ENCODE measurements around the gene HCAR3.
"Not testable (repeated sequence)": the region's sequence is repeated elsewhere in the genome, so short reads cannot be mapped to it uniquely, and the experiment has no call there.

Gene HCAR3

DNA sequence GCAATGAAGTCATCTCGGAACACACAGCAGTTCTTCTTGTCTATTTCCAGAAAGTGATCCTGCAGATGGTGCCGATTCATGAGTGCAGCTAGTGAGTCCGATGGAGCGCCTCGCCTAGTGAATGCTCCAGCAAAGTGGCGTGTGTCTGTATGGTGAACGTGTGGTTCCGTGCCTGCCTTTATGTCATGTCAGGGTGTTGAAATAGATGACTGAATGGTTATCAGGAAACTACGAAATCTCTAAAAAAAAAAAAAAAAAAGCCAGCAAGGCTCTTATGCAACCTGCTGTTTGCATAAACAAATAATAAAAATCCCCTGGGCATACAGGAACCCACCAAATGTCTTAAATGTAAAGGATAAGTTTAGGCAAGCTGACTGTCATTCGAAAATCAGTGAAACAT, at the start of gene HCAR3:
TSS of gene HCAR3 (minus strand) at position 154 of the 400 bp plus-strand sequence. CDS start at position 80, 74 bp downstream.
- DNase-seq (ENCODE audit: low spot score) = peak; percentile 11

DNA sequence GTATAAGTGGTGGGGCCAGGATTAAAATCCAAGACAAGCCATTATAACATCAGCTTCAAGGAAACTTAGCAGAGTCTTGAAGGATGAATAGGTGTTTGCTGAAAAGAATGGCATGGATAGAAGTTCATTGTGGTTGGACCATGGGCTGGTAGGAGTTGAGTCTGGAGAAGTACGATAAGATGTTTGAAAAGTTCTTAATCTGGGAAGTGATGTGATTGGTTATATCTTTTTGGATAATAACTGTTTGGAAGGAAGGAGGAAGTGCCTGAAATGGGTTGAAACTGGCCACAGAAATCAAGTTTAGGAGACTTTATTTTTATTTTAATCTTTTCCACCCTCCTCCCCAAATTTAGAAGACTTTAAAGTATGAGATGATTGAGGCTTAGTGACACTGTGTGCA, 41.0 kb upstream of the HCAR3 start:
- DNase-seq (ENCODE audit: low spot score) = no peak

DNA sequence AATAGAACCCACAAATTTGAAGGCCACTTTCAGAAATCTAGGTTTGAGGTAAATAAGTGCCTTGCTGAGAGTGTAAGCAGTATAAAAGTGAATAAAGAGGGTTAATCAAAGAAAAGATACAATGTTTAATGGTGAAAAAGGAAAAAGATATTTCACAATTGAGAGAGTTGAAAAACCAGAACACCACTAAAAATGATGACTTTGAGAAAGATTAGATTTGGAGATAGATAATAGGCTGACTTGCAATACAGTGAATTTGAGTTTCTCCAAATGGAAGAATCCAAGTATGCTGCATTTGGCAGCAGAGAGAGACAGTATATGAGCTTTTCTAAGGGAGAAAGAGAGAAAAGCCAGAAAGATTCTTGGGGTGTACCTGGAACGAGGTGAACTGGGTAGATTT, 38.2 kb upstream of the HCAR3 start:
- DNase-seq (ENCODE audit: low spot score) = no peak

DNA sequence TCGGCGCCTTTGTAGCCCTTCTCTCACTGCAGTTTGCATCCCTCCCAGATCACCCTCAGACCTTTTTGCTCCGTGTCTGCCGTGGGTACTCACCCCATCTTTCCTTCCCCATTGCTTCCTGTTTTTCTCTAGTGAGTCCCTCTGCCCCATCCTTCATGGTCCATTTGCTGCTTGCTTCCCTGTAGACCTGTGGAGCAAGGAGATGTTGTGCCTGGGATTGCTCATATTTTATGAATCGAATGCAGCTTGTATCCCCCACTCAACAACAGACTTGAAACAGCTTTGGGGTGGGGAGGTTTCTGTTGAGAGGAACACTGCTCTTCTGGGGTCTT, 36.7 kb upstream of the HCAR3 start:
- DNase-seq (ENCODE audit: low spot score) = no peak

DNA sequence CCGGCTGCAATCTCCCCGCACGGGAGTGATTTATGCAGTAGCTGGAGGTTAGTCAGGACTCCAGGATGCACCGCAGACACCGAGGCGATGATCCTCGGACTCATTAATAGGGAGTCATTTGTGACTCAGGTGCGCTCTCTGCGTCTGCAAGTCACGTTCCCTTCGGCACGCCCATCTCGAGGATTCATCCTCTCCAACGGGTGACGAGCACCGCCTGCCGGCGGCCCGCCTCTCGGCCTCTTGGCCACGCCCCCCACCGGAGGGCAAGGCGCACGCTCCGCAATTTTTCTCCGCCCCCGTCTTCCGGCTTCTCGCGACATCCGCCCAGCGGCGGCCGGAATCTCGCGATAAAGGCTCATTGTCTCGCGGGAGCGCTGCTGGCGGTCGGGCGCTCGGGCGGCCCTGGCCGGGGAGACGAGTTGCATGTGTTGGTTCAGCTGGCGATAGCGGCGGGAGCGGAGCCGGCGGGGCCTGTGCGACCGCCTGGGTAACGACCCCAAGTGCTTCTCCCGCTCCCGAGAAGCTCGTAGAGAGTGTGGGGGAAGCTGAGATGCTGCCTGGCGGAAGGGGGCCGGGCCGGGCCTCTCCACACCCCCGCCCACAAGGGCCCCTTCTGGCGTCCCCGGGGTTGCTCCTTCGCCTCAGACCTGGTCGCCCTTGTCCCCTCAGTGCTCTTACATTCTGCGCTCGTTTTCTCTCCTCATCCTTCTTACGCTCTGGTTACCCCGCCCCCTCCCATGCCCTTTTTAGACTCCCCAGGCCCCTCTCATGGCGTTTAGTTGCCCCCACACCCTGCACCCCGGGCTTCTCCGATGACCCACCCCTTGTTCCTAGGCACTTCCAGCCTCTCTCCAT, 36.1 kb upstream of the HCAR3 start, which contains the start of gene DENR:
TSS of gene DENR (plus strand) at position 361 of the 855 bp plus-strand sequence. CDS start 878 bp downstream, outside the sequence.
- peak; percentile 97 for DNase-seq (ENCODE audit: low spot score)

DNA sequence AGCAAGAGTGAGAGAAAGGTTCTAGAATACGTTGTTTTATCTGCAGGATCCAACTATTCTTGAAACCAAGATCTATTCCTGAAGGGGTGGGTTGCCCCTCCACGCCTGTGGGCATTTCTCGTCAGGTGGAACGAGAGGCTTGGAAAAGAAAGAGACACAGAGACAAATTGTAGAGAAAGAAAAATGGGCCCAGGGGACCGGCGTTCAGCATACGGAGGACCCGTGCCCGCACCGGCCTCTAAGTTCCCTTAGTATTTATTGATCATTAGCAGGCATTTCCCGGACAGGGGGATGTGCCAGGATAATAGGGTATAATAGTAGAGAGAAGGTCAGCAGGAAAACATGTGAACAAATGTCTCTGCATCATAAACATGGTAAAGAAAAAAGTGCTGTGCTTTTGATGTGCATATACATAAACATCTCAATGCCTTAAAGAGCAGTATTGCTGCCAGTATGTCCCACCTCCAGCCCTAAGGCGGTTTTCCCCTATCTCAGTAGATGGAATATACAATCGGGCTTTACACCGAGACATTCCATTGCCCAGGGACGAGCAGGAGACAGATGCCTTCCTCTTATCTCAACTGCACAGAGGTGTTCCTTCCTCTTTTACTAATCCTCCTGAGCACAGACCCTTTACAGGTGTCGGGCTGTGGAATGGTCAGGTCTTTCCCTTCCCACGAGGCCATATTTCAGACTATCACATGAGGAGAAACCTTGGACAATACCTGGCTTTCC, 34.3 kb upstream of the HCAR3 start:
- not testable (repeated sequence) for DNase-seq (ENCODE audit: low spot score)

DNA sequence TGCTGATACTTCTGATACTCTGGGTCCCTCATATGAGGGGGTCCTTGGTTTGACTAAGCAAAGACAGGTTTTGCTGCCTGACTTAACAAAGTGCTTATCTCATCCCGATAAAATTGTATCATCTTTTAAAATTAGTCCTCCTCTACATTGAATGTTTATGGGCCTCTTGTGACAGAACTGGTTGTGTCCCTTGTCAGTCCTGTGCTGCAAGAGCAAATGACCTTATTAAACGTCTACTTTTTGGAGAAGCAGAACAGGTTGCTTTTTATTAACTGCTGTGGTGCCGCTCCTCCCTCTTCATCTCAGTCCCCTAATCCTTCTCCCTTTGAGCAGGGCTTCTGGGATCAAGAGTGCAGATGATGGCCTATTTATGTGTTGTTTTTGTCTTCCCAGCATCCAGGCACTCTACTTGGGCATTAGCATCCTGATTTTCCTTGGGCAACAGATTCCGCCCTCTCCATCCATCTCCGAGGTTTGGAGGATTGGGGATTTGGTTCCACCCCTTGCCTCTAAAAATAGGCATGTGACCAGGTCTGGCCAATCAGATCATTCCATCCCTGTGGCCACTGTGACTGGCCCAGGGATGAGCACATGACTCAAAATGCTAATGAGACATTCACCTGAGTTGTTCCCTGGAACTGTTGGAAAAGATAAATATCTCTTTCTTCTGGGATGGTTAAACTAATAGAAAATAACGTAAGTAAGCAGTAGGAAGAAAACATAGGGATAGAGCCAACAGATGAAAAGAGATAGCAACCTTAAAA, 33.1 kb upstream of the HCAR3 start:
- DNase-seq (ENCODE audit: low spot score) = no peak

DNA sequence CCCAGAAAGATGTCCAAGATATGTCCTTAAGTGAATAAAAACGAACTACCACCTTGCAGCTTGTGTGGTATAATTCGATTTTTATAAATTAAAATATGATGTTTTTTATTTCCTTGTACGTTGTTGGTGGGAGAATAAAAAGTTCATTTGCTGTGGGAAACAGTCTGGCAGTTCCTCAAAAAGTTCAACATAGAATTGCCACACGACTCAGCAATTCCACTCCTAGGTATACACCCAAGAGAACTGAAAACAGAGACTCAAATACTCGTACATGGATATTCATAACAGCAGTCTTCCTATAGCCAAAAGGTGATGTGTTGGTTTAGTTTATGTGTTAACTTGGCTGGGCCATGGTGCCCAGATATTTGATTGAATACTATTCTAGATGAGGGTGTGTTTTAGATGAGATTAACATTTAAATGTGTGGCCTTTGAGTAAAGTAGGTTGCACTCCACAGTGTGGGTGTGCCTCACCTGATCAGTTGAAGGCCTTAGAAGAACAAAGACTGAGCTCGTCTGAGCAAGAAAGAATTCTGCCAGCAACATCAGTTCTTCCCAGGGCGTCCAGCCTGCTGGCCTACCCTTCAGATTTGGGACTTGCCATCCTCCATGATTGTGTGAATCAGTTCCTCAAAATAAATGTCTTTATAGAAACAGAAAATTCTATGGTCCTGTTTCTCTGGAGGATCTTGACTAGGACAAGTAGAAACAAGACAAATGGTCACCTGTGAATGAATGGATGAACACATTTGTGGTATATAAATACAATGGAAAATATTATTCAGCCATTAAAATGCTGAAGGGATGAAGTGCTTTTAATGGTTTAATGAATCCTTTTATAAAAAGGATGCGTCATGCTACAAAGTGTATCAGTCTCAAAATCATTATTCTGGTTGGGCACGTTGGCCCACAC, 30.9 kb upstream of the HCAR3 start:
- DNase-seq (ENCODE audit: low spot score) = no peak

DNA sequence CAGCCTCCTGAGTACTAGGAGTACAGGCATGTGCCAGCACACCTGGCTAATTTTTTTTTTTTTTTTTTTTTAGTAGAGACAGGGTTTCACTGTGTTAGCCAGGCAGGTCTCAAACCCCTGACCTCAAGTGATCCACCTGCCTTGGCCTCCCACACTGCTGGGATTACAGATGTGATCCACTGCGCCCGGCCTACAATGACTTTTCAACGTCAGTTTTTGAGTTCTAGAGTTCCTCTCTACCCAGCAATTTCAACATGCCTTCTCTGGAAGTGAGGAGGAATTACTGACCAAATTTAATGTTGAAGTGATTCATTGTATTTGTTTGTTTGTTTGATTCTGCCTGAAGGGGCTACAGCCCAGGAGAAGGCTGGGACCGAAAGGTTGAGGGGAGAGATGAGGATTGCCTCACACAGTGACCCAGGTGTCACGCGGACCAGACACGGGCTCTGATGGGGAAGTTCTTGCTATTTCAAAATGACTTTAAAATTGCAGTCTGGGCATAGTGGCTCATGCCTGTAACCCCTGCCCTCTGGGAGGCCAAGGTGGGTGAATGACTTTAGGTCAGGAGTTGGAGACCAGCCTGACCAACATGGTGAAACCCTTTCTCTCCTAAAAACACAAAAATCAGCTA, 27.4 kb upstream of the HCAR3 start:
- DNase-seq (ENCODE audit: low spot score) = no peak

DNA sequence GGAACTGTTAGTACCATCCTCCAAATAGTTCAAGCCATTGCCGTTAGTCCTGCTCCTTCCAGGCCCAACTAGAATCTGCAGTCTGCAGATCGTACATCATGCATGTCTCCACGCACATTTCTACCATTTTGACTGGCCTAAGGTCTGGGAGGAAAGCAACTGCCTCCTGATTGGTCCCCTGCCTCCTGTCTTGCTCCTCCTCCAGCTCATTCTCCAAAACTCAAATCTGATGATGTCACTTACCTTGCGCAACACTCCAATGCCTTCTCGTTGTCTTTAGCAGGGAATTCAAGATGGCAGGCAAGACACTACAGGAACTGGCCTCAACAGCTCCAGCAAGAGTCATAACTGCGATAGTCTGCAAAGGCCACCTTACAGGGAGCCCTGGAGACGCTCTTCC, 23.7 kb upstream of the HCAR3 start:
- DNase-seq (ENCODE audit: low spot score) = no peak

DNA sequence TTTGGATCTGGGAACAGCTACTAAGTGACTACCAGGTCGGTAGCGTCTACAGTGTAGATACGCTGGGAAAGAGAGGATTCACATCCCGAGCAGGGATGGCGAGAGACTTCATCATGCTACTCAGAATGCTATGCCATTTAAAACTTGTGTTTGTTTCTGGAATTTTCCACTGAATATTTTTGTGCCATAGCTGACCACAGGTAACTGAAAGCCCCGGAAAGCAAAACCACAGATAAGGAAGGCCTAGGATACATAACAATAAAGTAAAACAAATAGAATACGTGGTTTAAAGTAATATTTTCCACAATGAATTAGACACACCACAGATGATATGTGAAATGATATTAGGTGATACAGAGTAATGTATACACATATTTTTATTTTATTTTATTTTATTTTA, 22.0 kb upstream of the HCAR3 start:
- no peak for DNase-seq (ENCODE audit: low spot score)

DNA sequence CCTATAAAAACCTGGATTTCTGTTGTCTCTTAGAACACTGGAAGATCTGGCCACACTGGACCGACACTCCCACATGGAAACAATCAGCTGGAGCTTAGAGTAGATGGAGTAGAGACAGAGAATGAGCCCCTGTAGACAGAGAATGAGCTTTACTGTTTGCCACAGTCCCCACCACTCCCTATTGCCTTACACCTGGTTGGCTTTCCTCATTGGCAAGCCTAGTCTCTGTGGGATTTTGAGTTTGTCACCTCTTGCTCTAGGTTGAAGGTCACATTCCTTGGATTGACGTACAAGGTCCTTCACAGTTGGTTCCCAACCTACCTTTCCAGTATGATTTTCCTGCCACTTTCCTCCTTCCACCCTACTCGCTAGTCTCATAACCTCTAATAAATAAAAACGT, 16.0 kb upstream of the HCAR3 start:
- DNase-seq (ENCODE audit: low spot score) = no peak

DNA sequence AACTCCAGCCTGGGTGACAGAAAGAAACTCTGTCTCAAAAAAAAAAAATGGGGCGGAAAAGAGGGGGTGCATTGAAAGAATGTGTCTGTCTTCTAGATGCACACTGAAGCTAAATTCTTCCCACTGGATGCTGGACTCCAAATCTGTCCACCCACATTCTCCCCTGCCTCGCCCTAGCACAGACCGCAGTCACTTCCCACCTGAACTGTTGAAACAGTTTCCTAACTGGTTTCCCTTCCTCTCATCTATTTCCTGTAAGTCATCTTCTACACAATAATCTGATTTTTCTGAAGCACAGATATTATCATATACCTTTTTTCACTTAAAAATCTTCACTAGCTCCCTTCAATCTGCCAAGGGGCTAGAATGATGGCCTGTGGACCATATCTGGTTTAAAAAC, 15.6 kb upstream of the HCAR3 start:
- DNase-seq (ENCODE audit: low spot score) = no peak

DNA sequence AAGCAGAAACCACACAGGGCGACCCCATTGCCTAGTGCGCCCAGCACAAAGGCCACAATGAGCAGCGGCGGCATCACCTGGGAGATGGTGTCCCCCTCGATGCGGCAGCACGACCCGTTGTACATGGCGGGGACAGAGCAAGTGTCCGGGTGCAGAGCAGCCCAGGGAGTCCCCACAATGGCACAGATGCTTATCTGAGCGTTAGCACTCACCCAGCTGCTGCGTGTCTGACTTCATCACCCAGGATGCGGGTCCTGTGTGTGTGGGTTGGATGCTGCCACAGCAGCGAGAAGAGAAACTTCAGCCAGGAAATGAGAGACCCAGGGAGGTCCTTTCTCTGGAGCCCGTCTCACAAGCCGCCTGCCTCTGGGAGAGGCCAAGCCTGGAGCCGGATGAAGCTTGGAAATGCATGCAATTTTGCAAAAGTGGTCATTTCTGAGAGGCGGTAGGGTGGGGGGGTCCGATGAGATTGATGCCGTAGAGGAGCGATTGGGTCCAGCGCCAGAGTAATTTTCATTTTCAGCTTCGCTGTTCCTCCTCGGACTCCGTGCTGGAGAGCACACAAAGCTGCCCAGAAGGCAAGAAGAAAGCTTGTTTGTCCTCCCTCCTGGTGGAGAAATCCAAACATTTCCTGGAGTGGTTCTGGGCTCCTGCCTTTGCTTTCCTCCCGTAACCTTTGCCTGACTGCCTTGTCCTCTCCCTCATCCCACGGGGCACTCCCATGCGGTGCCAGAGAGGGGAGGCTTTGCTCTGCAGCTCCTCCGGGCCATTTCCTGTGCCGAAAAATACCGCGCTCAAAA, 13.8 kb upstream of the HCAR3 start, which contains the start of gene HCAR1:
TSS of gene HCAR1 (minus strand) at position 630 of the 800 bp plus-strand sequence. CDS start at position 125, 505 bp downstream.
- DNase-seq (ENCODE audit: low spot score) = no peak

DNA sequence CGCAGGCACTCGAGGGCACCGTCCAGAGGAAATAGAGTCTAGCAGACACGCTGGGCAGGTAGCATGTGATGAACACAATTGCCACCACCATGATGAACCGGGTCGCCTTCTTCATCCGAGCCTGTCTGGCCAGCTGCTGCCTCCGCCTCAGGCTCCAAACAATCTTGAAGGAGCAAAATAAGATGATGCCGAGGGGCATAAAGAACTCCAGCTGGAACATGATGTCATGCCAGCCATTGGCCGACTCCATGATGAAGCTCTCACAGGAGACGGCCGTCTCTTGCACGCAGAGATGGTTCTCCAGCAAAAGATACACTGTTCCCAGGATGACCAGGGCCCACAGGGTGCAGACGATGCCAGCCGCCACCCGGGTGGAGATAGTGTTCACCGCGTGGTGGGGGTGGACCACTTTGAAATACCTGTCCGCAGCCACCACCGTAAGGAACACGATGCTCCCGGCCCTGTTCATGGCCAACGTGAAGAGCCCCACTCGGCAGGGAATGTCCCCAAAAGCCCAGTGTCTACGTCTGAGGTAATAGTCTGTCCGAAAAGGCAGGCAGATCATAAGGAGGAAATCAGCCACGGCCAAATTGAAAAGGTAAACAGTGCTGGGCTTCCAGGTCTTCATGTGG, 13.1 kb upstream of the HCAR3 start:
- no peak for DNase-seq (ENCODE audit: low spot score)

DNA sequence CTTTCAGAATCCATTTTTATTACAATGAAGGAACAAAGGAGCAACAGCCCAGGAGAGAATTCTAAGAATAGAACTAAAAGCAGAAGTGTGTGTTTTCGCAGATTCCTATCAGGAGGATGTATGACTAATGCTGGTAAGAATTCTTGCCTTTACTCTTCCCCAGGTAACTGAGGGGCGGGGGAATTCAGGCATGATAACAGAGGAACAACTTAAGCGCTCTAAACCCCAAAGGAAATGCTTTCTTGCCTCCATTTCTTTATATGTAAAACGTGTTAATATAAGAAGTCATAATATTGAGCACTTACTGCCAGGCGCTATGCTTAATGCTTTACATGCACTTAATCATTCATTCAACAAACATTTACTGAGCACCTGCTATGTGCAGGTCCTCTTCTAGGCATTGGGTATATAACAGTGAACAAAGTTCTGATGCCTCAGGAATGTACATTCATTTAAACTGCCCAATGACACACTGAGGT, 9.5 kb upstream of the HCAR3 start:
- DNase-seq (ENCODE audit: low spot score) = no peak

DNA sequence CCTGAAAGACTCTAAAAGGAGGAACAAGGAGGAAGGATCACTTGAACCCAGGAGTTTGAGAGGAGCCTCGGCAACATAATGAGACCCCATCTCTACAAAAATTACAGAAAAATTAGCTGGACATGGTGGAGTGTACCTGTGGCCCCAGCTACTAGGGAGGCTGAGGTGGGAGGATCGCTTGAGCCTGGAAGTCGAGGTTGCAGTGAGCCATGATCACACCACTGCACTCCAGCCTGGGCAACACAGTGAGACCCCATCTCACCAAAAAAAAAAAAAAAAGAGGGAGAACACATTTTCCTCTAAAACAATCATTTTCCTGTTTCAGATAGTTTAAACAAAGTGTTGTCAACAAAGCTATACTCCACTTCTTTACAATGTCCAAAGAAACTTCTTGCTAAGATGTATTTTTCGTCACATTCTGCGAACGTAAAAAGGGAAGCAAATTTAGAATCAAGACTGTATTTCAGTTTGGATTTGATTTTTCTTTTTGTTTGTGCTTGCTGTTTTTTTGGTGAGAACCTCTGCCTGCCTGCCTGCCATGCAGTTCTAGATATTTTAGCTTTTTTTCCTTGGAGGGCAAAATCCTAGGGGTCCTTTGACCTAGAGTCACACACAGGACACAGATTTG, 9.0 kb upstream of the HCAR3 start:
- no peak for DNase-seq (ENCODE audit: low spot score)

DNA sequence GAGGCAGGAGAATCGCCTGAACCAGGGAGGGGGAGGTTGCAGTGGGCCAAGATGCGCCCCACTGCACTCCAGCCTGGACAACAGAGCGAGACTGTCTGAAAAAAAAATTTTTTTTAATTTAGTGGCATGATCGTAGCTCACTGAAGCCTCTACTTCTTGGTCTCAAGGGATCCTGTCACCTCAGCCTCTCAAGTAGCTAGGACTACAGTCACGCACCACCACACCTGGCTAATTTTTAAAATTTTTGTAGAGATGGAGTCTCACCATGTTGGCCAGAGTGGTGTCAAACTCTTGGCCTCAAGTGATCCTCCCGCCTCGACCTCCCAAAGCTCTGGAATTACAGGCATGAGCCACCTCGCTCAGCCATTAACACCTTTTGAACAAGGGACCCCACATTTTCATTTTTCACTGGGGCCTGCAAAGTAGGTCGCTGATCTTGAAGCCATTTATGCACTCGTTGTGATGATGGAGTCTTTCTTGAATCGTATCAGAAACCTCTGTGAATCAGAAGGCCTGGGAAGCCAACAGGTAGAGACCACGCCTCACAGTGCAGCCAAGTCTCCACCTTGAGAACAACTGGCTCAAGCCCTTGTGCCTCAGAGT, 8.1 kb upstream of the HCAR3 start:
- DNase-seq (ENCODE audit: low spot score) = no peak

DNA sequence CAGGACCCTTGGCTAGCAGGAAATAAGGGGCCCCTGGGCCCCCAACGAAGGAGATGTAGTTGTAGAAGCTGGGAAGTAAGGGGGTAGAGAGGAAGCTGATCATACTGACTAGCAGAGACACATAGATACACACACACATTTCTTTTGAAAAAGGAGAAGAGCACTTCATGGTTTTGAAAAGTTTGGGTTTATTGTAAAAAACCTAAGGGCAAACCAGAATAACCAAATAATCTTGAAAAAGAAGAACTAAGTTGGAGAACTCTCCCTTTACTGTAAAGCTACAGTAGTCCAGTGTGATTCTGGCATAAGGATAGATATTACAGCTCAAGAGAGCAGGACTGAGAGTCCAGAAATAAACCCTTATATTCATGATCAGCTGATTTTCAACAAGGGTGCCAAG, 5.8 kb upstream of the HCAR3 start:
- DNase-seq (ENCODE audit: low spot score) = no peak
